PC-3 (cell line): Measurements from ENCODE around the gene IKZF1.

Experiments used
- CTCF ChIP-seq: fragments of 300-600 bp; sonication (generic); conservative IDR thresholded peaks from 2 replicates; pipeline ENCODE4 v1.5.1; 2017; ENCODE audit warnings: antibody characterized with exemption, low read depth, mild to moderate bottlenecking, low read length
- EZH2 ChIP-seq: fragments of 300-600 bp; sonication (generic); IDR thresholded peaks from one replicate; pipeline ENCODE4 v1.6.1; 2017; ENCODE audit warnings: antibody characterized with exemption, mild to moderate bottlenecking, low read length; ENCODE audit not compliant: unreplicated experiment

DNA sequence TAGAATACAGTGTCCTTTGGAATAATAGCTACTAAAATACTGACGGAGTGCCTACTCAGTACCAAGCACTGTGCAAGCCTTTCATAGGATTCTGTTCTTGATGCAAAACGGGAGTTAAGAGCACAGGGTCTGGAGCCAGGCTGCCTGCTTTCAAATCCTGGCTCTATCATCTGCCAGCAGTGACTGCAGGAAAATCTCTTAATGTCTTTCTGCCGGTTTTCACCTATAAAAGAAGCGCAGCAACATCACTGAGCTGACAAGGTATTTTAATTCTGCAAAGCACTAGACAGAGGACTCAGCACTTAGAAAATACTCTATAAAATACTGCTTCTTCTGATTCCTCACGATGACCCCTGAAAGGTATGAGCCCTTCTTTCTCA lies 145.0 kb downstream of the IKZF1 start:
- no peak for TF ChIP-seq EZH2
- TF ChIP-seq CTCF, result no peak
